ENCODE results near the gene CFAP141.

- TF ChIP-seq, protein P1, sequence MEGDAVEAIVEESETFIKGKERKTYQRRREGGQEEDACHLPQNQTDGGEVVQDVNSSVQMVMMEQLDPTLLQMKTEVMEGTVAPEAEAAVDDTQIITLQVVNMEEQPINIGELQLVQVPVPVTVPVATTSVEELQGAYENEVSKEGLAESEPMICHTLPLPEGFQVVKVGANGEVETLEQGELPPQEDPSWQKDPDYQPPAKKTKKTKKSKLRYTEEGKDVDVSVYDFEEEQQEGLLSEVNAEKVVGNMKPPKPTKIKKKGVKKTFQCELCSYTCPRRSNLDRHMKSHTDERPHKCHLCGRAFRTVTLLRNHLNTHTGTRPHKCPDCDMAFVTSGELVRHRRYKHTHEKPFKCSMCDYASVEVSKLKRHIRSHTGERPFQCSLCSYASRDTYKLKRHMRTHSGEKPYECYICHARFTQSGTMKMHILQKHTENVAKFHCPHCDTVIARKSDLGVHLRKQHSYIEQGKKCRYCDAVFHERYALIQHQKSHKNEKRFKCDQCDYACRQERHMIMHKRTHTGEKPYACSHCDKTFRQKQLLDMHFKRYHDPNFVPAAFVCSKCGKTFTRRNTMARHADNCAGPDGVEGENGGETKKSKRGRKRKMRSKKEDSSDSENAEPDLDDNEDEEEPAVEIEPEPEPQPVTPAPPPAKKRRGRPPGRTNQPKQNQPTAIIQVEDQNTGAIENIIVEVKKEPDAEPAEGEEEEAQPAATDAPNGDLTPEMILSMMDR (tag by site-specific recombination; IDR thresholded peaks at IDR 0.05), result no peak
- TF ChIP-seq ZNF701 (tag by site-specific recombination; IDR thresholded peaks at IDR 0.05), result no peak
- TF ChIP-seq FEZF1 (tag by site-specific recombination; IDR thresholded peaks at IDR 0.05), result no peak
- no peak for TF ChIP-seq ZNF121 (tag by site-specific recombination; IDR thresholded peaks at IDR 0.05)
- no peak for TF ChIP-seq ZNF518A (tag by site-specific recombination; conservative IDR thresholded peaks at IDR 0.05; ENCODE audit: low read depth)
- TF ChIP-seq ZNF510 (tag by site-specific recombination; IDR thresholded peaks at IDR 0.05; ENCODE audit: insufficient replicate concordance), result no peak
- TF ChIP-seq ZNF76 (tag by site-specific recombination; IDR thresholded peaks at IDR 0.05; ENCODE audit: borderline replicate concordance, low read depth), result no peak
- no peak for TF ChIP-seq ZNF580 (tag by site-specific recombination; IDR thresholded peaks at IDR 0.05)
- no peak for TF ChIP-seq GLI2 (tag by site-specific recombination; IDR thresholded peaks at IDR 0.05; ENCODE audit: borderline replicate concordance, low read depth)
- TF ChIP-seq ZEB2 (tag by site-specific recombination; IDR thresholded peaks at IDR 0.05), result no peak
- no peak for TF ChIP-seq ZBTB7A (tag by site-specific recombination; IDR thresholded peaks at IDR 0.05; ENCODE audit: low read depth)
- TF ChIP-seq MZF1 (tag by site-specific recombination; IDR thresholded peaks at IDR 0.05; ENCODE audit: borderline replicate concordance), result no peak
- no peak for TF ChIP-seq ZNF354C (tag by site-specific recombination; IDR thresholded peaks at IDR 0.05; ENCODE audit: borderline replicate concordance, low read depth)
- TF ChIP-seq ZNF324 (tag by site-specific recombination; IDR thresholded peaks at IDR 0.05), result no peak
Measured at GRCh38 chr1:154206196-154206595, at the start of gene CFAP141.
